ENCODE measurements around the gene EFNB1.

The EFNB1 gene

GRCh38 chrX:68867458-68868112 lies 38.8 kb downstream of the EFNB1 start:
- no peak for DNase-seq (ENCODE audit: low read depth, low spot score)
- no peaks in the 10 kb centered on the region for H3K4me1 ChIP-seq (ENCODE audit: control insufficient read depth, insufficient read depth, low read length)
- H3K27ac ChIP-seq (ENCODE audit: low read length), result no peak overlapping the region
- no peaks in the 10 kb centered on the region for H3K36me3 ChIP-seq (ENCODE audit: control insufficient read depth, insufficient read depth, low read length)
- no peak overlapping the region for H3K4me3 ChIP-seq (ENCODE audit: low read length)
- no peaks in the 10 kb centered on the region for H3K27me3 ChIP-seq (ENCODE audit: control insufficient read depth, insufficient read depth, low read length)
- WGBS (ENCODE audit: insufficient coverage, insufficient read length), result no CpG with 5 or more reads among the region's 14 CpGs
- H3K9me3 ChIP-seq (ENCODE audit: control insufficient read depth, insufficient read depth, low read length), result no peaks in the 10 kb centered on the region

DNA sequence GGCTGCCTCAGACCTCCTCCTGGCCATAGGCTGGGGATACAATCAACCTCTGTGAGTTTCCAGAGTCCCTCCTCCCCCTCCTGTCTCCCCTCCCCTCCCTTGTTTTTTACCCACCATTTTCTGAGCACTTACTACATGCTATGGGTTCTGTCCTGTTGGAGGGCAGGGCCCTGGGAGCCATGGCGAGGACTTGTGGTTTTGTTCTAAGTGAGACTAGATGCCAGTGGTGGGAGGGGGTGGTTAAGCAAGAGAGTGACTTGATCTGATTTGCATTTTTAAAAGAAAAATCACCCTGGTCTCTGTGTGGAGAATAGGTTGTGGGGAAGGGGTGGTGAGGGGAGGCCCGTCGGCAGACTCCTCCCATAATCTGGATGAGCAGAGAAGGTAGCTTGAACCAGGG lies 39.5 kb downstream of the EFNB1 start:
- no peaks in the 10 kb centered on the region for H3K27me3 ChIP-seq (ENCODE audit: control insufficient read depth, insufficient read depth, low read length)
- WGBS (ENCODE audit: insufficient coverage, insufficient read length), result no CpG with 5 or more reads among the region's 3 CpGs
- no peak overlapping the region for H3K4me3 ChIP-seq (ENCODE audit: low read length)
- no peak overlapping the region for H3K27ac ChIP-seq (ENCODE audit: low read length)
- no peaks in the 10 kb centered on the region for H3K9me3 ChIP-seq (ENCODE audit: control insufficient read depth, insufficient read depth, low read length)
- H3K4me1 ChIP-seq (ENCODE audit: control insufficient read depth, insufficient read depth, low read length), result no peaks in the 10 kb centered on the region
- no peak for DNase-seq (ENCODE audit: low read depth, low spot score)
- H3K36me3 ChIP-seq (ENCODE audit: control insufficient read depth, insufficient read depth, low read length), result no peaks in the 10 kb centered on the region

- H3K4me1 ChIP-seq (ENCODE audit: control insufficient read depth, insufficient read depth, low read length), result no peaks in the 10 kb centered on the region
- no peaks in the 10 kb centered on the region for H3K9me3 ChIP-seq (ENCODE audit: control insufficient read depth, insufficient read depth, low read length)
- no peaks in the 10 kb centered on the region for H3K27me3 ChIP-seq (ENCODE audit: control insufficient read depth, insufficient read depth, low read length)
- no CpG with 5 or more reads among the region's 5 CpGs for whole genome bisulfite sequencing (ENCODE audit: insufficient coverage, insufficient read length)
- no peaks in the 10 kb centered on the region for H3K36me3 ChIP-seq (ENCODE audit: control insufficient read depth, insufficient read depth, low read length)
- no peak overlapping the region for H3K27ac ChIP-seq (ENCODE audit: low read length)
- no peak for DNase-seq (ENCODE audit: low read depth, low spot score)
- H3K4me3 ChIP-seq (ENCODE audit: low read length), result no peak overlapping the region
Observed at GRCh38 chrX:68868902-68869800, 40.3 kb downstream of the EFNB1 start.

DNA sequence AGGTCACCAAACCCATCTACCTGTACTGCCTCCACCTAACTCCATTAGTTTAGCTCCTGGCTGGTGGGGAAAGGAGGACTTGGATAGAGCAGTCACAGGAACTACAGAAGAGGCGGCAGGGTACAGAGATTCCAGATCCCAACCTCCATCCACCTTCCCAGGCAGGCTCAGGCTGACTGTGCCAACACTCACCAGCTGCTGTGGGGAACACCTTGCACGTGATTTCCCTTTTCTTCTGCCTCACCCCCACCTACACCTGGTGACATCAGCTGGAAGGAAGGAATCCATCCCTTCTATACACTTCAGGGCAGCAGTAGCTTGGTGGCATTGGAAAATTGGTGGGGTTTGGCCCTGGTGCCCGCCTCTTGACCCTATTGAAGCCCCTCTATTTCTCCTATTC lies 41.5 kb downstream of the EFNB1 start:
- Histone ChIP-seq H3K36me3 (ENCODE audit: control insufficient read depth, insufficient read depth, low read length) (no peaks in the 10 kb centered on the region), H3K27me3 (ENCODE audit: control insufficient read depth, insufficient read depth, low read length) (no peaks in the 10 kb centered on the region), H3K4me3 (ENCODE audit: low read length) (no peak overlapping the region), H3K9me3 (ENCODE audit: control insufficient read depth, insufficient read depth, low read length) (no peaks in the 10 kb centered on the region), H3K4me1 (ENCODE audit: control insufficient read depth, insufficient read depth, low read length) (no peaks in the 10 kb centered on the region), H3K27ac (ENCODE audit: low read length) (no peak overlapping the region)
- WGBS (ENCODE audit: insufficient coverage, insufficient read length), result no CpG with 5 or more reads among the region's 3 CpGs
- no peak for DNase-seq (ENCODE audit: low read depth, low spot score)

- Histone ChIP-seq H3K4me3 (ENCODE audit: low read length) (no peak overlapping the region), H3K27ac (ENCODE audit: low read length) (no peak overlapping the region), H3K36me3 (ENCODE audit: control insufficient read depth, insufficient read depth, low read length) (no peaks in the 10 kb centered on the region), H3K4me1 (ENCODE audit: control insufficient read depth, insufficient read depth, low read length) (no peaks in the 10 kb centered on the region), H3K9me3 (ENCODE audit: control insufficient read depth, insufficient read depth, low read length) (no peaks in the 10 kb centered on the region), H3K27me3 (ENCODE audit: control insufficient read depth, insufficient read depth, low read length) (no peaks in the 10 kb centered on the region)
- no peak for DNase-seq (ENCODE audit: low read depth, low spot score)
- no CpG with 5 or more reads among the region's 2 CpGs for WGBS (ENCODE audit: insufficient coverage, insufficient read length)
Observed at GRCh38 chrX:68872171-68872570, 43.4 kb downstream of the EFNB1 start.

- no CpG with 5 or more reads among the region's 3 CpGs for WGBS (ENCODE audit: insufficient coverage, insufficient read length)
- no peak for DNase-seq (ENCODE audit: low read depth, low spot score)
- Histone ChIP-seq H3K27ac (ENCODE audit: low read length) (no peak overlapping the region), H3K4me3 (ENCODE audit: low read length) (no peak overlapping the region), H3K27me3 (ENCODE audit: control insufficient read depth, insufficient read depth, low read length) (no peaks in the 10 kb centered on the region), H3K4me1 (ENCODE audit: control insufficient read depth, insufficient read depth, low read length) (no peaks in the 10 kb centered on the region), H3K36me3 (ENCODE audit: control insufficient read depth, insufficient read depth, low read length) (no peaks in the 10 kb centered on the region), H3K9me3 (ENCODE audit: control insufficient read depth, insufficient read depth, low read length) (no peaks in the 10 kb centered on the region)
Observed at GRCh38 chrX:68874076-68874475, 45.3 kb downstream of the EFNB1 start.

- WGBS (ENCODE audit: insufficient coverage, insufficient read length), result no CpG with 5 or more reads among the region's 6 CpGs
- Histone ChIP-seq H3K27me3 (ENCODE audit: control insufficient read depth, insufficient read depth, low read length) (no peaks in the 10 kb centered on the region), H3K9me3 (ENCODE audit: control insufficient read depth, insufficient read depth, low read length) (no peaks in the 10 kb centered on the region), H3K4me1 (ENCODE audit: control insufficient read depth, insufficient read depth, low read length) (peaks cover 1% of the 10 kb centered on the region; the same call in 1 of the 2 replicates), H3K27ac (ENCODE audit: low read length) (no peak overlapping the region), H3K36me3 (ENCODE audit: control insufficient read depth, insufficient read depth, low read length) (no peaks in the 10 kb centered on the region), H3K4me3 (ENCODE audit: low read length) (no peak overlapping the region)
- no peak for DNase-seq (ENCODE audit: low read depth, low spot score)
Observed at GRCh38 chrX:68876731-68877130, 47.9 kb downstream of the EFNB1 start.

GRCh38 chrX:68877606-68878005 lies 48.8 kb downstream of the EFNB1 start:
- no peak overlapping the region for H3K27ac ChIP-seq (ENCODE audit: low read length)
- DNase-seq (ENCODE audit: low read depth, low spot score), result no peak
- H3K9me3 ChIP-seq (ENCODE audit: control insufficient read depth, insufficient read depth, low read length), result no peaks in the 10 kb centered on the region
- H3K4me3 ChIP-seq (ENCODE audit: low read length), result no peak overlapping the region
- H3K27me3 ChIP-seq (ENCODE audit: control insufficient read depth, insufficient read depth, low read length), result no peaks in the 10 kb centered on the region
- no CpG with 5 or more reads among the region's 9 CpGs for WGBS (ENCODE audit: insufficient coverage, insufficient read length)
- H3K4me1 ChIP-seq (ENCODE audit: control insufficient read depth, insufficient read depth, low read length), result peaks cover 1% of the 10 kb centered on the region; the same call in 1 of the 2 replicates
- no peaks in the 10 kb centered on the region for H3K36me3 ChIP-seq (ENCODE audit: control insufficient read depth, insufficient read depth, low read length)

- no CpG with 5 or more reads among the region's 11 CpGs for WGBS (ENCODE audit: insufficient coverage, insufficient read length)
- H3K27ac ChIP-seq (ENCODE audit: low read length), result no peak overlapping the region
- DNase-seq (ENCODE audit: low read depth, low spot score), result no peak
- no peaks in the 10 kb centered on the region for H3K9me3 ChIP-seq (ENCODE audit: control insufficient read depth, insufficient read depth, low read length)
- no peaks in the 10 kb centered on the region for H3K27me3 ChIP-seq (ENCODE audit: control insufficient read depth, insufficient read depth, low read length)
- peaks cover 3% of the 10 kb centered on the region for H3K4me1 ChIP-seq (ENCODE audit: control insufficient read depth, insufficient read depth, low read length)
- H3K4me3 ChIP-seq (ENCODE audit: low read length), result no peak overlapping the region
- H3K36me3 ChIP-seq (ENCODE audit: control insufficient read depth, insufficient read depth, low read length), result no peaks in the 10 kb centered on the region
Observed at GRCh38 chrX:68878977-68879645, 50.3 kb downstream of the EFNB1 start.

DNA sequence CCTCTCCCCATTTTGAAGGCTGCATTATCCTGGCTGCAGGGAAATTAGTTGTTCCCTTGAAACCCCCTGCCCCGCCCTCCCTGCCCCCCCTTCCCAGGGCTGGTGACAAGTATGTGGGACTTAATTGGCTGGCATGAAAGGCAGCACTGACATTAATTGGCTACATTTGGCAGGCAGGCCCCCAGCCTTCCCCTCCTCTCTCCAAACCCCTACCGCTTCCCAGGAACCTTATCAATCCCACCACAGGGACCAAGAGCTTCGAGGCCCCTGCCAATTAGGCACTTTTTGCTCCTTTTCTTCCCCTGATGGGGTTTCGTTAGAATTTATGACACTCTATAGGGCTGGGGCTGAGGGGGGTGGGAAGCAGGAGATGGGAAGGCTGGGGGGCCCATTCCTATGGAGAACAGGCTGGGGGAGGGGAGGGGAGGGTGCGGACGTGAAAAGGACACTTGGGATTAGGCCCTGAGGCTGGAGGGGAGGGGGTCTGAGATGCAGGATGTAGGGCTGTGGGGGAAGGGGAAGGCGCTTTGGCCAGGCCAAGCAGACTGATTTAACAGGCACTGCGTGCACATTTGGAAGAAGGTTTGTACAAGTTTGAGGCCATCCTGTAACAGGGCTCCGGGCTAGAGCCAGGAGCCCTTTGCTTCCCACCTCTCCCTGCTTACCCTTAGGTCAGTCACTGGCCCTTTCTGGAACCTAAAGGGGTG lies 52.2 kb downstream of the EFNB1 start:
- Histone ChIP-seq H3K9me3 (ENCODE audit: control insufficient read depth, insufficient read depth, low read length) (no peaks in the 10 kb centered on the region), H3K36me3 (ENCODE audit: control insufficient read depth, insufficient read depth, low read length) (no peaks in the 10 kb centered on the region), H3K4me3 (ENCODE audit: low read length) (no peak overlapping the region), H3K27me3 (ENCODE audit: control insufficient read depth, insufficient read depth, low read length) (no peaks in the 10 kb centered on the region), H3K27ac (ENCODE audit: low read length) (no peak overlapping the region), H3K4me1 (ENCODE audit: control insufficient read depth, insufficient read depth, low read length) (peaks cover 3% of the 10 kb centered on the region)
- no CpG with 5 or more reads among the region's 9 CpGs for WGBS (ENCODE audit: insufficient coverage, insufficient read length)
- no peak for DNase-seq (ENCODE audit: low read depth, low spot score)

Data from iPS DF 6.9 (cell line).